ENCODE results near the gene MORN1.
A peak's percentile ranks its signal among the peaks of the same experiment; 100 is the strongest.

Gene MORN1

DNA sequence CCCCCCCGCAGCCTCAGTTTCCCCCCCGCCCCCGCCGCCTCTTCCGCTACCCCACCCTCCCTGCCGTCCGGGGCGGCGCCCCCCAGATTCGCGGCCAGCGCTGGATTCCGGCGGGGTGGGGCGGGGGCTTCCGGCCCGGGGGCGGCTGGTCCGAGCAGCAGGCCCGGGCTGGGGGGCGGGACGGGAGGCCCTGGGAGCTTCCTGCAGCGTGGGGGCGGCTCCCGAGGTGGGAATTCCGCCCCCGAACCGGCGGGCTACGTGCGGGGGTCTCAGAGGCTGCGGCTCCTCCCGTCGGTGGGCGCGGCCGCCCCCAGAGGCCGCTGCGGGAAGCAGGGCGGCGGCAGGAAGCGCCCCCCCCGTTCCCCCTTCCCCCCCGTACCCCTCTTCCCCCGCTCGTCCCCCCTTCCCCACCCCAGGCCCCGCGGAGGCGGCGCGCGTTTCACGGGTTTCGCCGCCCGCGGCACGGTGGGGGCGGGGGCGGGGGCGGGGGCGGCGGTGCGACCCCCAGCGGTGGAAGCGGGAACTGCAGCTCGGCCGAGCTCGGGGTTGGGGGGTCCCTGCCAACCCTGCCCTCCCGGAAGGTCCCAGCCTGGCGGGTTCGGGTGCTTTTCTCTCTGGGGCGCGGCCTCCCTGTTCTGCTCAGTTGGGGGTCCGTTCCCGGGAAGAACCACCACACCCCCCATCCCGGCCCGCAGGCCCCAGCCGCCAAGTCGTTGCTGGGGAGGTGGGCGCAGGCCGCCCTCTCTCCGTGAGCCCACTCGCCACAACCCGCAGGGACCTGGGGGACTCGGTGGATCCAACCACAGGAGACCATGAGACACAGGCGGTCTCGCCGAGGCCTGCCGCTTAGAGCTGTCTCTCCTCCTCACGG, 76.3 kb downstream of the MORN1 start:
- TF ChIP-seq, protein P1, sequence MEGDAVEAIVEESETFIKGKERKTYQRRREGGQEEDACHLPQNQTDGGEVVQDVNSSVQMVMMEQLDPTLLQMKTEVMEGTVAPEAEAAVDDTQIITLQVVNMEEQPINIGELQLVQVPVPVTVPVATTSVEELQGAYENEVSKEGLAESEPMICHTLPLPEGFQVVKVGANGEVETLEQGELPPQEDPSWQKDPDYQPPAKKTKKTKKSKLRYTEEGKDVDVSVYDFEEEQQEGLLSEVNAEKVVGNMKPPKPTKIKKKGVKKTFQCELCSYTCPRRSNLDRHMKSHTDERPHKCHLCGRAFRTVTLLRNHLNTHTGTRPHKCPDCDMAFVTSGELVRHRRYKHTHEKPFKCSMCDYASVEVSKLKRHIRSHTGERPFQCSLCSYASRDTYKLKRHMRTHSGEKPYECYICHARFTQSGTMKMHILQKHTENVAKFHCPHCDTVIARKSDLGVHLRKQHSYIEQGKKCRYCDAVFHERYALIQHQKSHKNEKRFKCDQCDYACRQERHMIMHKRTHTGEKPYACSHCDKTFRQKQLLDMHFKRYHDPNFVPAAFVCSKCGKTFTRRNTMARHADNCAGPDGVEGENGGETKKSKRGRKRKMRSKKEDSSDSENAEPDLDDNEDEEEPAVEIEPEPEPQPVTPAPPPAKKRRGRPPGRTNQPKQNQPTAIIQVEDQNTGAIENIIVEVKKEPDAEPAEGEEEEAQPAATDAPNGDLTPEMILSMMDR (IDR thresholded peaks at IDR 0.05; ENCODE audit: extremely low read depth, insufficient read depth, missing control alignments): peak; percentile 72
- DNase-seq (ENCODE audit: low spot score): peak; percentile 96
- in situ Hi-C loops (cut with MboI; ENCODE audit: low pct_unique_long_range_greater_than_20kb, low sequenced_read_pairs, unreplicated experiment): no loop called here

GRCh38 chr1:2314273-2314802, 77.0 kb downstream of the MORN1 start:
- no peak for DNase-seq (ENCODE audit: low spot score)
- TF ChIP-seq, protein P1 (IDR thresholded peaks at IDR 0.05; ENCODE audit: extremely low read depth, insufficient read depth, missing control alignments): no peak
- in situ Hi-C loops (cut with MboI; ENCODE audit: low pct_unique_long_range_greater_than_20kb, low sequenced_read_pairs, unreplicated experiment): no loop called here

DNA sequence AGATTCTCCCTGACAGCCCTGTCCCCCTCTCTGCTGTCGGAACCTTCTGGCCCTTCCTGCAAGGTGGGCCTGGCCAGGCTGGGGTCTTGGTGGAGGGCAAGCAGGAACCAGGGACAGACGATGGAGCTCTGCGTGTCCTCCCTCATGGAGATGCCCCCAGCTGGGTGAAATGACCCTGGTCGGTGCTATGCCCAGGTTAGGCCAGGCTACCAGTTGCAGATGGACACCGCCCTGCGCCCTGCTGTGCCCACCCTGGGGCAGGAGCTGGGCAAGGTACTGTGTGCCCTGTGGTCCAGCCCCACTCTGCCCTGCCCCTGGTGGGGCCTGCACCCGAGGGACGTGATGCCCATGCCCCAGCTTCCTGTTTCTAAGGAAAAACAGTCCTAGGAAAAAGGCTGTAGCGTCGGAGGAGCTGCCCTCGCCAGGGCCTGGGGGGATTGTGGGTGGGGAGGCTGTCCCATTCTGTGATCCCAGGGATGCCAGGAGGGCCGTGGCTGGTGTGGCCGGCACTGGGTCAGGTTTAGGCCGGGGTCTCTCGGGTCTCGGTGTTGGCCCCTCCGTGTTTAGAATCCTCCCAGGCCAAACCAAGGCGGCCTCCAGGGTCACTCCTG, 77.6 kb downstream of the MORN1 start:
- no peak for DNase-seq (ENCODE audit: low spot score)
- TF ChIP-seq, protein P1 (IDR thresholded peaks at IDR 0.05; ENCODE audit: extremely low read depth, insufficient read depth, missing control alignments): no peak
- in situ Hi-C loops (cut with MboI; ENCODE audit: low pct_unique_long_range_greater_than_20kb, low sequenced_read_pairs, unreplicated experiment): no loop called here

DNA sequence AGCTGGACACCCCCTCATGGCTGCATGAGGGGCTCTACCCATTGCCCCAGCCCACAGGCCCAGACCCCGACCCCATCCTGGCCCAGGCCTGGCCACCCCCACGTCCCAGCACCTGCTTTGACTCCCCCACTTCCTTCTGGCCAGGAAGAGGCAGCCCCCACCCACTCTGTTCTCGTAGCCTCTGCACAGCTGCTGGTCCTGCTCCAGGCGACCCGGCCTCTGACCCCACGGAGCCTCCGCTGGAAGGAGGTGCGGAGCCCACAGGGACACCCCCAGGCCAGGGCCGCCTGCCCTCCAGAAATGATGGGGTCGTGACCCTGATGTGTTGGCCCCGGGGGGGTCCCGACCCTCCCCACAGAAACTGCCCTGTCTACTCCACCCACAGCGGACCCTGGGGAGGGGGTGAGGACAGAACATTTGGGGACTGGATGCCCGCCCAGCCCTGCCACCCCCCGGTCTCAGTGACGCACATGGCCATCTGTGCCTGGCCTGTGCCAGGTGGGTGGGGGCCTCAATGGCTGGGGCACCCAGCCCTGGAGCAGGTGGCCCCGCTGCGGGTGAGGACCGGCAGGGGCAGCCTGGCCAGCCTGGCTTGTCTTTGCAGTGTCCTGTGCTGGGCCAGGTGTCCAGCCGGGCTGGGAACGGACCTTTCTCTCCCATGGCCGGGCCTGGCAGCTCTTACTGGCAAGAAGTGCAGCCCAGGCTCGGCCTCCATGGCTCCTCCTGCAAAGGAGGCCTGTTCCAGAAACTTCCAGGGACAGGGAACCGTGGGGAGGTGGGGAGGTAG, 78.6 kb downstream of the MORN1 start:
- TF ChIP-seq, protein P1 (IDR thresholded peaks at IDR 0.05; ENCODE audit: extremely low read depth, insufficient read depth, missing control alignments): no peak
- DNase-seq (ENCODE audit: low spot score): no peak
- in situ Hi-C loops (cut with MboI; ENCODE audit: low pct_unique_long_range_greater_than_20kb, low sequenced_read_pairs, unreplicated experiment): no loop called here

DNA sequence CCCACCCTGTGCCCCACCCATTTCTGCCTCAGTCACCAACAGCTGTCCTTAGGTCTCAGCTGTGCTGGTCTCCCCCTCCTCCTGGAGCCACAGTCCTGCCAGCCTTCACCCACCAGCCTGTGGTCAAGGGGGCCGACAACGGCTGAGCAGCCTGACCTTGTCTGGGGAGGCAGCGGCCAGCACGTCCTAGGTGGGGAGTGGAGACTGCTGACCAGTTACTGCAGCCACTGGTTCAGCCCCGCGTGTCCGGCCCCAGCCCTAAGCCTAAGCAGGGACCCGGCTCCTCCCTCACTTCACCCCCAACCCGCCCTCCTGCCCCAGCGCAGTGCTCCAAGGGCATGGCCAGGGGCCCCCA, 79.2 kb downstream of the MORN1 start:
- TF ChIP-seq, protein P1 (IDR thresholded peaks at IDR 0.05; ENCODE audit: extremely low read depth, insufficient read depth, missing control alignments): no peak
- DNase-seq (ENCODE audit: low spot score): no peak
- in situ Hi-C loops (cut with MboI; ENCODE audit: low pct_unique_long_range_greater_than_20kb, low sequenced_read_pairs, unreplicated experiment): no loop called here
